Subcutaneous adipose tissue (tissue), 4 donors: ENCODE results near the gene OMD. TPM values are rescaled to one million over a fixed set of nuclear protein-coding genes. Genes with fewer than 3 reads are reported as not detected.

Experiments used
- total RNA-seq, 4 donors: library from RNA; depleted of rRNA; stranded (reverse); fragments of >200 nt; gene quantifications; one replicate each; pipeline ENCODE4 v1.1.0, GENCODE V29; 2016
- TF ChIP-seq, protein P1 (sequence below): fragments of 450-650 bp; IDR thresholded peaks from one replicate; pipeline ENCODE4 v1.5.1; 2016; ENCODE audit warnings: low read depth, mild to moderate bottlenecking, control low read depth, antibody characterized with exemption, moderate library complexity

The OMD gene
- total RNA-seq, 4 donors from 2014 or later = 5.1 to 35.0 (median 23.0) TPM

DNA sequence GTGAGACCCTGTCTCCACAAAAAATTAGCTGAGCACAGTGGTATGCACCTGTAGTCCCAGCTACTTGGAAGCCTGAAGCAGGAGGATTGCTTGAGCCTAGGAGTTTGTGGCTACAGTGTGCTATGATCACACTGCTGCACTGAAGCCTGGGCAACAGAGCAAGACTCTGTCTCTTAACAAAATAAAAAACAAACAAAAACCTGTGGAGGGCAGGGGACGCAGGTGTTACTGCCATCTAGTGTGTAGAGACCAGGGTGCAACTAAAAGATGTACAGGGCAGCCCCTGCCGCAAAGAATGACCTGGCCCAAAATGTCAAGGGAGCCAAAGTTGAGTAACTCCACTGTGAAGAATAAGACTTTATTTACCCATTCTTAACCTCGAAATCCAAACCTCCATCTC is 30.9 kb upstream of the OMD start:
- TF ChIP-seq, protein P1, sequence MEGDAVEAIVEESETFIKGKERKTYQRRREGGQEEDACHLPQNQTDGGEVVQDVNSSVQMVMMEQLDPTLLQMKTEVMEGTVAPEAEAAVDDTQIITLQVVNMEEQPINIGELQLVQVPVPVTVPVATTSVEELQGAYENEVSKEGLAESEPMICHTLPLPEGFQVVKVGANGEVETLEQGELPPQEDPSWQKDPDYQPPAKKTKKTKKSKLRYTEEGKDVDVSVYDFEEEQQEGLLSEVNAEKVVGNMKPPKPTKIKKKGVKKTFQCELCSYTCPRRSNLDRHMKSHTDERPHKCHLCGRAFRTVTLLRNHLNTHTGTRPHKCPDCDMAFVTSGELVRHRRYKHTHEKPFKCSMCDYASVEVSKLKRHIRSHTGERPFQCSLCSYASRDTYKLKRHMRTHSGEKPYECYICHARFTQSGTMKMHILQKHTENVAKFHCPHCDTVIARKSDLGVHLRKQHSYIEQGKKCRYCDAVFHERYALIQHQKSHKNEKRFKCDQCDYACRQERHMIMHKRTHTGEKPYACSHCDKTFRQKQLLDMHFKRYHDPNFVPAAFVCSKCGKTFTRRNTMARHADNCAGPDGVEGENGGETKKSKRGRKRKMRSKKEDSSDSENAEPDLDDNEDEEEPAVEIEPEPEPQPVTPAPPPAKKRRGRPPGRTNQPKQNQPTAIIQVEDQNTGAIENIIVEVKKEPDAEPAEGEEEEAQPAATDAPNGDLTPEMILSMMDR = no peak

DNA sequence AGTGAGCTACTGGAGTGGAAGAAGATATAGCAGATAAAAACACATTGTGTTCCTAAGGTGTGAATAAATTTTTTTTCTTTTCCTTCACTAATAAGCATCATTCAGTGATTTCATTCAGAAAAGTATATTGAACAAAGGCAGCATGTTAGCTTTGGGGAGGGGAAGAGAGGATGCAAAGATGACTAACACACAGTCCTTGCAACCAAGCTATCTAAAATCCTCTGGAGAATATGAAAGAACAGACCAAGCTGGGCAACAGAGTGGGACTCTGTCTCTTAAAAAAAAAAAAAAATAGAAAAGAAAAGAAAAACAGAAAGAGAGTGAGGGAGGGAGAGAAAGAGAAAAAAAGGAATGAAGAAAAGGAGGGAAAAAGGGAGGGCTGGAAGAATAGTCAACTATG is 22.3 kb upstream of the OMD start:
- TF ChIP-seq, protein P1 = no peak

DNA sequence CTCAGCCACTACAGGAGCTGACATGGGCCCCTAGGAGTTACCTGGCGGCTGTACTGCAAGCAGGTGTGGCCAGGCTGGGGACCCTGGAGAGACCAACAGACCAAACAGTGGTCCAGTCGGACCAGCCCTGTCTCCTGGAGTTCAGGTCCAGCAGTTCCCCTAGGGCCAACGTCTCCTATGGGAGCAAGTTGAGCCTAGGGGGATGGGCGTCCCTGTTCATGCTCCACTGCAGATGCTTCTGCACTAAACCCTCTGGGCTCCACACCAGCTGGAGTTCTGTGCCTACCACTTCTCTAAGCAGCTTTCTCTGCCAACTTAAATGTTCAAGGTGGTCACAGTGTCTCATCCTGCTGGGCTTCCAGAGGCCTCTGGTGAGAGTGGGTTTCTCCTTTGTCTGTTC is 20.6 kb upstream of the OMD start:
- TF ChIP-seq, protein P1 = no peak

DNA sequence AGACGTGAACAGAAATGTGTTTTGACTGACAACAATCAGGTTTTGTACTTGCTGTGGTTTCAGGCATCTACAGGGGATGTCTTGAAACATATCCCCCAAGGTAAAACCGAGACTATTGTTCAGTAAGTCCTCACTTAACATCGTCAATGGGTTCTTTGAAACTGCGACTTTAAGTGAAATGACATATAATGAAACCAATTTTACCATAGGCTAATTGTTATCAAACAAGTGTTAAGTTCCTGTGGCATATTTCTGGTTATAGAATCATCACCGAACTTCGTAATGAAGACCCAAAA is 16.4 kb upstream of the OMD start:
- TF ChIP-seq, protein P1 = no peak

DNA sequence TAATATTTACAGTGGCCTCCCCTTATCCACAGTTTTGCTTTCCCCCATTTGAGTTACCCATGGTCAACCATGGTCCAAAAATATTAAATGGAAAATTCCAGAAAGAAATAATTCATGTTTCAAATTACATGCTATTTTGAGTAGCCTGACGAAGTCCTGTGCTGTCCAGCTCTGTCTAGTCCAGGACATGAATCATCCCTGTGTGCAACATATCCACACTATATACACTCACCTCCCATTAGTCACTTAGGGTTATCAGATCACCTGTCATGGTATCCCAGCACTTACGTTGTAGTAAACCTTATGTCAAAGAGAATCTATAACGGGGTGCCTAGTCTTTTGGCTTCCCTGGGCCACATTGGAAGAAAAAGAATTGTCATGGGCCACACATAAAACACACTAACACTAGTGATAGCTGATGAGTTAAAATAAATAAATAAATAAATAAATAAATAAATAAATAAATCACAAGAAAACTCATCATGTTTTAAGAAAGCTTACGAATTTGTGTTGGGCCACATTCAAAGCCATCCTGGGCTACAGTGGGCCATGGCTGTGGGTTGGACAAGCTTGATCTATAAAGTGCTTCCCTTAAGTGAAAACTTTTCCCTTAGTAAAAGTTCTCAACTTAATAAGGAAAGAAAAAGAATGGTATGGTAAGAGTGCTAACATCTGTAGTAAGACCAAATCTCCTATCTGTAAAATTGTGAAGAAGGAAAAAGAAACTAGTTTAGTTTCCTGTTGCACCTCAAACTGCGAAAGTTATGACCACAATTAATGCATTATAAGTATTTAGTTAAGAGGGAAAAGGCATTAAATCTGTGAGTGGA is 15.9 kb upstream of the OMD start:
- TF ChIP-seq, protein P1 = no peak

DNA sequence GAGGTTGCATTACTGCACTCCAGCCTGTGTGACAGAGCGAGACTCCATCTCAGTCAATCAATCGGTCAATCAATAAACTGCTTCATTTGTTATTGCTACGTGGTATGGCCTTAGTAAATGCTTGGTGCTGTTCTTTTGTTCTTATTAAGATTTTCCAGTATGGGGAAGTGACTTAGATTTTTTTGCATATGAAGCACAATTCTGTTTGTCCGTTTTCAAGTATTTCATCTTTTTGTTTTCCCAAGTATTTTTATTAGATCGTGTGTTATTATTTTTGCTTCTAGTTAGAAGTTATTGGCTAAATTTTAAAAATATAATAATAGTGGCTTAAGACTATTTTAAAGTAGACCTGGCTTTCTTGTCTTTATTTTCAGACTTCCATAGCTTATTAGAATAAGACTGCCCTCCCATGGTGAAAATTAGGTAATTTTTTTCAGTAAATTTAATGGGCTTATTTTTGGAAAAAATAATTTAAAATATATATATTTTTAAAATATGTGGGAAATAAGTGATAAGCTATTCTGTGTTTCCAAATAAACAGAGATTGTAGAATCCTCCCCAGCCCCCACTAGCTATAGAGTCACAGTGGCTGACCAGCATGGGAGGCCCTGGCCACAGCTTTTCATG is 14.7 kb upstream of the OMD start:
- TF ChIP-seq, protein P1 = no peak

DNA sequence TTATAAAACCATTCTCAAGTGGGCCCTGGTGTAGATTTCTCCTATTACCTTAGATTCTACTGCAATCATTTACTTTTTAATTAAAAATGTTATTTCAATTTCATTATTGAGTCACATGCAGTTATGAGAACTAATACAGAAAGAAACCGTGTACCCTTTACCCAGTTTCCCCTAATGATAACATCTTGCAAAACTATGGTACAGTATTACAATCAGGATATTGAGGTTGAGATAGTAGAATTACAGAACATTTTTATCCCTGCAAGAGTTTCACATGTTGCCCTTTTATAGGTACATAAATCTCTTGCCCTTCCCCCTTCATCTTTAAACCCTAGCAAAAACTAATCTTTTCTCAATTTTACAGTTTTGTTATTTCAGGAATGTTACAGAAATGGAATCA is 11.0 kb upstream of the OMD start:
- TF ChIP-seq, protein P1 = no peak
